ENCODE results near the gene STX19.

Gene STX19

GRCh38 chr3:94026623-94027022, 1.8 kb downstream of the STX19 start:
- no peak for DNase-seq

GRCh38 chr3:94024385-94024784, 4.0 kb downstream of the STX19 start:
- DNase-seq = no peak

- DNase-seq = no peak
These were observed 8.1 kb downstream of the STX19 start for GRCh38 chr3:94020293-94020692.

- DNase-seq = no peak
These were observed 8.7 kb downstream of the STX19 start for GRCh38 chr3:94019659-94020058.

- DNase-seq = no peak
These were observed 13.4 kb downstream of the STX19 start for GRCh38 chr3:94015025-94015424.

- DNase-seq = no peak
These were observed 16.2 kb downstream of the STX19 start for GRCh38 chr3:94012185-94012584.

GRCh38 chr3:94011233-94011711, 17.1 kb downstream of the STX19 start:
- no peak for DNase-seq

- no peak for DNase-seq
These were observed 18.8 kb downstream of the STX19 start for GRCh38 chr3:94009608-94010007.

GRCh38 chr3:94008253-94008652, 20.1 kb downstream of the STX19 start:
- DNase-seq = no peak

GRCh38 chr3:94004301-94004910, 24.0 kb downstream of the STX19 start:
- DNase-seq = peak in 1 of 2 experiments; percentile 45

- no peak for DNase-seq
These were observed 26.4 kb downstream of the STX19 start for GRCh38 chr3:94001827-94002495.

- no peak for DNase-seq
These were observed 27.2 kb downstream of the STX19 start for GRCh38 chr3:94001191-94001590.

- no peak for DNase-seq
These were observed 34.3 kb downstream of the STX19 start for GRCh38 chr3:93994056-93994455.

GRCh38 chr3:93992207-93992606, 36.2 kb downstream of the STX19 start:
- DNase-seq = no peak

GRCh38 chr3:93991631-93992030, 36.8 kb downstream of the STX19 start:
- no peak for DNase-seq

- DNase-seq = no peak
These were observed 39.2 kb downstream of the STX19 start for GRCh38 chr3:93989241-93989640.

- no peak for DNase-seq
These were observed 39.6 kb downstream of the STX19 start for GRCh38 chr3:93988764-93989163.

GRCh38 chr3:93988283-93988682, 40.1 kb downstream of the STX19 start:
- no peak for DNase-seq

GRCh38 chr3:93984618-93985017, 43.8 kb downstream of the STX19 start:
- DNase-seq = no peak

- DNase-seq = no peak
These were observed 45.0 kb downstream of the STX19 start for GRCh38 chr3:93983408-93983807.

- DNase-seq = no peak
These were observed 46.7 kb downstream of the STX19 start for GRCh38 chr3:93981649-93982048.

GRCh38 chr3:93979850-93980676, 48.3 kb downstream of the STX19 start, which contains the start of gene ARL13B:
Gene ARL13B, plus strand, starts transcription at chr3:93980155. Its CDS starts 269 bp downstream, at chr3:93980424.
- DNase-seq = peak; percentile 97 to 99

All from SW 1271 (cell line).